Transverse colon (tissue), 4 donors: ENCODE measurements around the gene SMR3B.

ENCODE experiments used
- POLR2A ChIP-seq: fragments of 450-650 bp; IDR thresholded peaks from one replicate; pipeline ENCODE4 v1.6.1; 2016; ENCODE audit warnings: antibody characterized with exemption, mild to moderate bottlenecking, moderate library complexity
- POLR2AphosphoS5 ChIP-seq, 3 donors: sonication (generic); formaldehyde crosslinking; IDR thresholded peaks; one replicate each; pipeline ENCODE4 v1.6.1; 2016; ENCODE audit warnings: antibody characterized with exemption in 3 of 3
- TF ChIP-seq, protein P1 (sequence below), 5 experiments: fragments of 200-600 bp in 3 of 5; fragments of 450-650 bp in 2 of 5; sonication (generic) in 3 of 5; IDR thresholded peaks; 1 replicate in 2 of 5; 2 replicates in 3 of 5; pipeline ENCODE4 v1.5.1; 2016 to 2017; ENCODE audit warnings: antibody characterized with exemption in 5 of 5, inconsistent platforms in 3 of 5, mild to moderate bottlenecking in 2 of 5, moderate library complexity in 1 of 5

DNA sequence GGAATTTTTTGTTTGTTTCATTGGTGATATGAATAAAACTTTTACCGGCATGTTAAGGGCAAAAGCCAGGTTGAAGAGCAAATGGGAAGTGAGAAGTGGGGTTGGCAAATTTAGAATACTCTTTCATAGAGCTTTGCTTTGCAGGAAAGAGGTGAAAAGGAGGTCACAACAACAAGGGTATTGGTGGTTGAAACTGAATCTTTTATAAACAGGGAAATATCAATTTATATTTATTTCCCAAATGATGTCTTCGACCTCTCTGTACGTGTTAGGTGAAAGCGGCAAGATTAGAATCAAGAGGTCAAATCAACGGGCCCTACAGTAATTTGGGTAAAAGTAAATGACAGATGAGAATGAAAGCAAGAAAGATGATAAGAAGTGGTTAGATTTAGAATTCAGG is 18.9 kb upstream of the SMR3B start:
- TF ChIP-seq, protein P1, sequence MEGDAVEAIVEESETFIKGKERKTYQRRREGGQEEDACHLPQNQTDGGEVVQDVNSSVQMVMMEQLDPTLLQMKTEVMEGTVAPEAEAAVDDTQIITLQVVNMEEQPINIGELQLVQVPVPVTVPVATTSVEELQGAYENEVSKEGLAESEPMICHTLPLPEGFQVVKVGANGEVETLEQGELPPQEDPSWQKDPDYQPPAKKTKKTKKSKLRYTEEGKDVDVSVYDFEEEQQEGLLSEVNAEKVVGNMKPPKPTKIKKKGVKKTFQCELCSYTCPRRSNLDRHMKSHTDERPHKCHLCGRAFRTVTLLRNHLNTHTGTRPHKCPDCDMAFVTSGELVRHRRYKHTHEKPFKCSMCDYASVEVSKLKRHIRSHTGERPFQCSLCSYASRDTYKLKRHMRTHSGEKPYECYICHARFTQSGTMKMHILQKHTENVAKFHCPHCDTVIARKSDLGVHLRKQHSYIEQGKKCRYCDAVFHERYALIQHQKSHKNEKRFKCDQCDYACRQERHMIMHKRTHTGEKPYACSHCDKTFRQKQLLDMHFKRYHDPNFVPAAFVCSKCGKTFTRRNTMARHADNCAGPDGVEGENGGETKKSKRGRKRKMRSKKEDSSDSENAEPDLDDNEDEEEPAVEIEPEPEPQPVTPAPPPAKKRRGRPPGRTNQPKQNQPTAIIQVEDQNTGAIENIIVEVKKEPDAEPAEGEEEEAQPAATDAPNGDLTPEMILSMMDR (IDR thresholded peaks at IDR 0.05): no peak
- TF ChIP-seq POLR2AphosphoS5 (IDR thresholded peaks at IDR 0.05) (no peak), POLR2A (no peak)
